HG02973 (cell line): ENCODE data around the gene PDGFRB.

ENCODE experiments used
- ATAC-seq: cut with Tn5 transposase; IDR thresholded peaks from one replicate; pipeline ENCODE4 v1.9.1; 2021; ENCODE audit warnings: moderate library complexity; ENCODE audit not compliant: unreplicated experiment

The PDGFRB gene

DNA sequence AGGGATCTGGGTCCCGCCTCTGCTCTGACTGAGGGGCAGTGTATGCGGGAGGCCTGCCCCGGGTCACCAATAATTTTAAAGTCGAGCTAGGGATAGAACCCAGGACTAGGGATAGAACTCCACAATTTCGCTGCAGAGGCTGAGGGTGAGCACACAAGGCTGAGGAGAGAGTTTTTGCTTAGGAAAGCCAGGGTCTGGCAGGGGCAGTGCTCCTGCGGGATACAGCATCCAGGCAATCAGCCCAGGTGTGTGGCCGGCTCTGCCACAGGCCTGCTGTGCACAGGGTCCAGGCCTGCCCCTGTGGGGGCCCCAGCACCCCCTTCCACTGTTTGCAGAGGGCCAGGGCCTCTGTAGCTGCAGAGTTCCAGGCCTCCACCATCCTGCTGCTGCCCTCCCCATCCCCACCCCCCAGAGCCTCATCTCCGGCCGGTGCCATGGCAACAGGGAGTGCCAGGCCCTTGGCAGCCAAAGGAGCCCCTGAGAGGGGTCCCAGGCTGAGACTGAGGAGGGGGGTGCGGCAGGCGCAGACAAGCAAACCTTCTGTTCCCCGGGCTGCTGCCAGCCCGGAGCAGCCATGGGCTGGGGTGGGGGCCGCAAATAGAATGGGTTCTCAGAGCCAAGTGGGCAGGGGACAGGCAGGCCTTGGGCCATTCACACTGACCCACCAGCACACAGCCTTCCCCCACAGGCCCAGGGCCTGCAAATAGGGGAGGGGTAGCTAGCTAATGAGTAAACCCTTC, 8.6 kb downstream of the PDGFRB start:
- ATAC-seq, result no peak

DNA sequence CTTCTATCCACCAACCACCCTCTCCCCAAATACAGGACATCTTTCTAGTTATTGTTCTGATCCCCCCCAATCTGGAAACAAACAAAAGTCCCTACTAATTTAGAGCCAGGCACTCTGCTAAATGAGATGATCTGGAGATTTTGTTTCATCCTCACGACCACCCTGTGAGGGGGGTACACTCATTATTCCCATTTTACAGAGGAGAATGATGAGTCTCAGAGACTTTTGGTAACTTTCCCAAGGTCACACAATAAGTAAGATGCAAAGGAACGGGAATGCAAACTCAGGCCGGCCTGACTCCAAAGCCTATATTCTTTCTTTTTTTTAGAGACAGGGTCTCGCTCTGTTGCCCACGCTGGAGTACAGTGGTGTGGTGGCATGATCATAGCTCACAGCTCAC, 9.4 kb downstream of the PDGFRB start:
- no peak for ATAC-seq

DNA sequence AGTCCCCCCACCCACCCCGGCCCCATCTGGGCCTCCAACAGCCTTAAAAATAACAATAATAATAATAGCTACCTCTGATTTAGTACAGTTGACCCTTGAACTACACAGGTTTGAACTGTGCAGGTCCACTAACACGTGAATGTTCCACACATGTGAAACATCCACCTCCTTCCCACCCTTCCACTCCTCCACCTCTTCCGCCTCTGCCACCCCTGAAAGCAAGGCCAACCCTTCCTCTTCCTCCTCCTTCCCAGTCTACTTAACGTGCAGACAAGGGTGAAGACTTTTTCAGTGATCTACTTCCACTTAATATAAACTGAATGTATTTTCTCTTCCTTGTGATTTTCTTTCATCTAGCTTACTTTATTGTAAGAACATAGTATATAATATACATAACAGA, 10.8 kb downstream of the PDGFRB start:
- ATAC-seq, result no peak

- ATAC-seq, result no peak
These were observed 11.3 kb downstream of the PDGFRB start for GRCh38 chr5:150144246-150144801.

DNA sequence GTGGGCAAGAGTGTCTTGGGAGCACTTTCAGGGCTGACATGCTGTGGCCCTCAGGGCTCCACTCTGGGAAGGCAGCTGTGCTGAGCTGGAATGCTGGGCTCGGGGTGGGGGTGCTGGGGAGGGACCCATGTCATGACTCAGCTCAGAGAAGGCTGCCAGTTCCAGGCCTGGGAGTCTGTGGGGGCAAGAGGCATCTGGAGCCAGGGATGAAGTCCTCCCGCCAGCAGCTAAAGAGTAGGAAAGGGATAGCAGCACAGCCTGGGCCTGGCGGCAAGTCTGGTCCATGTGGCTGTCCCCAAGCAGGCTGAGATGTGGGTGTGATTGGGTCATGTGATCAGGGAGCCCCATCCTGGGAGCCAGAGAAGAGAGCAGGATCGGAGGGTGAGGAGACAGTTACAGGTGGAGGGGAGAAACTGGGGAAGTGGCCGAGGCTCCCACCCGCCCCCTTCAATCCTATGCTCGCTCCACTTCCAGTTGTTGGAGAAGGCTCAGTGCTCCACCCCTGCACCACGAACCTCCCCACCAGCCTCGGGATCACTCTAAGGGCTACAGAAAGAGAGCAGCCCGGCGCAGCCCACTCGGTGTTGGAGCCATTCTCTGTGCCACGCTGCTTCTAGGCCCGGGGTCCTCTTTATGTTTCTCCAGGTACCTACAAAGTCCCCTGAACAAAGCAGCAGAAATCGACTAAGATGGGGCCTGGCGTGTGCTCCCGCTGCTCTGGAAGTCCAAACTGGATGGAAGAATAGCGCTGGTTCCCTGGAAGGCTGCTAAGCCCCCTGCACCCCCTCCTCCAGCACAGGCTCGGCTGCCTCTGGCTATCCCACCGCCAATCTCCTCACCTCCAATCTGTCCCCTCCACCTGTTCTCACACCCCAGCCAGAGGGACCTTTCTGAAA, 12.0 kb downstream of the PDGFRB start:
- no peak for ATAC-seq

GRCh38 chr5:150142959-150143349, 12.7 kb downstream of the PDGFRB start:
- no peak for ATAC-seq

- no peak for ATAC-seq
These were observed 13.3 kb downstream of the PDGFRB start for GRCh38 chr5:150142185-150142958.

- no peak for ATAC-seq
These were observed 14.0 kb downstream of the PDGFRB start for GRCh38 chr5:150141544-150142184.

DNA sequence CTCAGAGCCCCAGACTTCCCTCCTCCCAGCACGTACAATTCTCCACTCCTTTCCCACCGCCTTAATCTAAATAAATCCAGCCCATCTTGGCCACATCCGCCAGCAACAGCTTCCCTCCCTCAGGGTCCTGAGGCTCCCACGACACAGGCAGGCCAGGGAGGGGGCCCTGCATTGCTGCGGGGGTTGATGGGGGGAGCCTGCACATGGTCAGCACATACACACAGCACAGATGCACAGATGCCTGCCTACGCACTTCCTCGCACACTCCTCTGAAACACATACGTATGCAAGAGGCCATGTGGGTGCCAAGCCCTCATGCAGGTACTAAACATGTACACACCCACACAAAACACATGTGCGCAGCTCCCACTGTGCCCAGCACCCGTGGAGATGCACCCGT, 14.8 kb downstream of the PDGFRB start:
- no peak for ATAC-seq

GRCh38 chr5:150139334-150139733, 16.3 kb downstream of the PDGFRB start:
- no peak for ATAC-seq

GRCh38 chr5:150138551-150139265, 16.9 kb downstream of the PDGFRB start:
- no peak for ATAC-seq

DNA sequence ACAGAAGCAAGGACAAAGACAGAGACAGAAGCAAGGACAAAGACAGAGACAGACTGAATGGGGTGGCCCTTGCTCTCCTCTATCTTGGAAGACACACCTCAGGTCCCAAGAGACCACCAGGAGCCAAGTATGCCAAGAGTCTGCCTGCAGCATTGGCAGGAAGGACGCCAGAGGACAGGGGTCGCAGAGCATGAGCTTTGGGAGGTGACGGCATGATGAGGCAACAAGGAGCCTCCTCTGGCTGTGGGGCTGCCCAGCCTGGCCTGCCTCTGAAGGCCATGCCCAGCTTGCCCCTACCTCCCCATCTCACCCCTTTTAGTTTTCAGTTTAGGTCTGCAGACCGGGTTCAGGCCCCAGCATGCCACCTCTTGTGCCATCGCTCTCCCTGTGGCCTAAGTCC, 17.6 kb downstream of the PDGFRB start:
- ATAC-seq, result no peak

DNA sequence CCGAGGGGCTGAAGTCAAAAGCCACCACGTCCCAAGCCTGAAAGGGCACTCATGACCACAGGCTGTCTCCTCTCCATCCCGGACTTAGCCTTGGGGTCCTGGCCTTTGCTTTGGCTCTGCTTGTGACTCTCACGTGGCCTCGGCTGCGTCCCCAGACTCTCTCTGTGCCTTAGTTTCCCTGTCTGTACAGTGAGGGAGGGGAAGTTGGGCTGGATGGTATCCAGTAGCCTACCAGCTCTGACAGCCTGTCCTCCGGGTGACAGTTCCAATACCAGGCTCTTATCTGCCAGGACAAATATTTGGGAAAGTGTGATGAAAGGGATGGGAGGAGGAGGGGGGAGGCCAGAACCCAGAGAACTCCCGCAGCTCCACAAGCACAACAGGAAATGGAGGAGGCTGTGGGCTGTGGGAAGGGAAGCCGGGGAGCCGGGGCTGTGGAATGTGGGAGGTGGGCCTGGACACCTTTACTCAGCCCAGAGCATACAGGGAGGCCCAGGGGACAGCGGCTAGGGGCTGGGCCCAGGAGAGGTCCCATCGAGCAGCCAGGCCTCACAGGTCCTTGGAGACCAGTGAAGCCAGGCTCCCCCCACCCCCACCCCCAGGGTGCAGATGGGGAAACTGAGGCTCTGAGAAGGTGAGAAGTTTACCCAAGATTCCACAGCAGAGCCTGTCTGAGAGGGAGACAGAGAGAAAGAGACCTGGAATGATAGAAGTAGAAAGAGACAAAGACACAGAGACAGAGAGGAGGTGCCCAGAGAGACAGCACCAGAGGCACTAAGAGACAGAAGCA, 18.3 kb downstream of the PDGFRB start:
- no peak for ATAC-seq

DNA sequence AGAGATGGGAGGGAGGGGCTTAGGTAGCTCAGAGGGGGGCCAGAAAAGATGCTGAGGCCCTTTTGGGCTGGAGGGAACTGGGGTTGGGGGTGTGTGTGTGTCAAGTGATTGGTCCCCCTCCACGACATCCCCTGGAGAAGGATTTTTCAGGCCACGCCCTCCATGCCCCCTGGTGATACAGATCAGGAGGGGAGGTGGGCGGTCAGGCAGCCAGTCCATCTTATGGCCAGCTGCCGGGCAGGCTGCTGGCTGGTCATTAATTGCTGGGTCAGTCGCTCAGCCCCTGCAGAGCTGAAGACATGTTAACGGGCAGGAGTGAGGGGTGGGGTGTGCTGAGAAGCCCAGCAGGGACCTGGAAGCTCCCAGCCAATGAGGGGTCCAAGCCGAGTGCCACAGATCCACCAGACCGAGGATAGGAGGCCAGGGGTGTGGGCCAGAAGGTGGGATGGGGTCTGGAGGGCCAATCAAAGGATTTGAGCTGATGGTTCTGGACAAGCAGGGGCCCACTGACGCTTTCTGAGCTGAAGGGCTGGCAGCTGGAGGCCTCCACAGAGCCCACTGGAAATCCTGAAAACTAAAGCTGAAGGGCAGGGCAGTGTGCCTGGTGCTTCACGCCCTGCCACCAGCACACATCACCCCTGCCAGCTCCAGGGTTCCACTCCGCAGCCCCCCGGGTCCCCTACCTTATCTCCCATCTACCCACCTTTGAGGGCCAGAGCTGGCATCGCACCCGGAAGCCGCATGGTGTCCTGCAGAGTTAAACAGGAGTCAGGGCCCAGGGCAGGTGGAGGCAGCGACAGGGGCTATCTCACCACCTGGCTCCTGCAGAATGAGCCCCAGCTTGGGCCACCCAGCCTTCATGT, 19.1 kb downstream of the PDGFRB start:
- ATAC-seq, result no peak

GRCh38 chr5:150135557-150136304, 19.9 kb downstream of the PDGFRB start:
- ATAC-seq, result no peak

GRCh38 chr5:150134198-150134588, 21.5 kb downstream of the PDGFRB start:
- ATAC-seq, result no peak

GRCh38 chr5:150133581-150134197, 22.0 kb downstream of the PDGFRB start:
- ATAC-seq, result no peak
